H1 (cell line): ENCODE results near the gene TNNT1. TPM values are rescaled to one million over a fixed set of nuclear protein-coding genes. Genes with fewer than 3 reads are reported as not detected.
A peak's percentile ranks its signal among the peaks of the same experiment; 100 is the strongest.

Experiments
- CTCF ChIA-PET: fragments of 300-600 bp; sonication (Branson Sonifier 250); formaldehyde crosslinking; loops from one replicate; lab custom pipeline; 2021; ENCODE audit not compliant: partially characterized antibody; lab: Charles Lee
- POLR2A ChIA-PET: fragments of 300-600 bp; sonication (Branson Sonifier 250); formaldehyde crosslinking; loops from one replicate; lab custom pipeline; 2021; ENCODE audit warnings: inconsistent platforms; ENCODE audit not compliant: partially characterized antibody; lab: Charles Lee
- DNase-seq, 2 experiments: peaks; one replicate each; pipeline versions ENCODE4 v3.0.0 to v3.0.0-alpha.2; 2010 to 2022; ENCODE audit warnings: low spot score in 2 of 2, low read depth in 1 of 2, mixed read lengths in 1 of 2
- FAIRE-seq: peaks from 2 replicates; lab custom pipeline; 2011; peaks lifted over from hg19 to GRCh38; lab: Jason Lieb, UNC
- H2AFZ ChIP-seq: 2 replicates; pipeline ENCODE4 v1.8.1; 2012; ENCODE audit warnings: low read length, inconsistent platforms
- H2AK5ac ChIP-seq: 2 replicates; pipeline ENCODE4 v1.6.1; 2013; ENCODE audit warnings: low read depth, low read length
- H2BK120ac ChIP-seq: replicated peaks from 2 replicates; pipeline ENCODE3; 2013; ENCODE audit warnings: low read depth, low read length, inconsistent platforms
- H2BK12ac ChIP-seq: 2 replicates; pipeline ENCODE4 v1.6.1; 2013; ENCODE audit warnings: low read depth, low read length
- H2BK15ac ChIP-seq: 2 replicates; pipeline ENCODE4 v1.6.1; 2013; ENCODE audit warnings: low read length
- H2BK20ac ChIP-seq: 2 replicates; pipeline ENCODE4 v1.6.1; 2013; ENCODE audit warnings: low read length
- H2BK5ac ChIP-seq: 2 replicates; pipeline ENCODE4 v1.6.1; 2013; ENCODE audit warnings: low read depth, low read length
- H3K14ac ChIP-seq: 2 replicates; pipeline ENCODE4 v1.6.1; 2013; ENCODE audit warnings: inconsistent platforms; ENCODE audit not compliant: insufficient read length
- H3K18ac ChIP-seq: 2 replicates; pipeline ENCODE4 v1.6.1; 2013; ENCODE audit warnings: low read length; ENCODE audit errors: extremely low read depth
- H3K23ac ChIP-seq: 2 replicates; pipeline ENCODE4 v1.6.1; 2013; ENCODE audit warnings: inconsistent platforms; ENCODE audit not compliant: insufficient read length
- H3K23me2 ChIP-seq: 2 replicates; pipeline ENCODE4 v1.6.1; 2013; ENCODE audit warnings: low read depth, low read length
- H3K27ac ChIP-seq: 2 replicates; pipeline ENCODE4 v1.6.1; 2011; ENCODE audit warnings: low read depth, low read length, inconsistent platforms
- H3K27me3 ChIP-seq, 4 experiments: replicated peaks in 1 of 4; 1 replicate in 1 of 4; 2 replicates in 3 of 4; pipeline versions ENCODE4 v1.6.1 to v1.8.1; 2011 to 2013; ENCODE audit warnings: low read length in 3 of 4, mild to moderate bottlenecking in 3 of 4, inconsistent platforms in 2 of 4, mixed read lengths in 2 of 4, moderate library complexity in 1 of 4; ENCODE audit not compliant: control insufficient read depth in 3 of 4, insufficient read depth in 3 of 4; ENCODE audit errors: extremely low read depth in 1 of 4
- H3K36me3 ChIP-seq, 4 experiments: 2 replicates each; pipeline versions ENCODE4 v1.6.1 to v1.8.1; 2011 to 2013; ENCODE audit warnings: mild to moderate bottlenecking in 4 of 4, low read length in 3 of 4, moderate library complexity in 2 of 4, control low read depth in 1 of 4, inconsistent platforms in 1 of 4; ENCODE audit not compliant: insufficient read depth in 4 of 4, control insufficient read depth in 2 of 4
- H3K4ac ChIP-seq: replicated peaks from 2 replicates; pipeline ENCODE3; 2013; ENCODE audit warnings: low read length, low read depth, mixed read lengths, inconsistent platforms; ENCODE audit not compliant: insufficient read length
- H3K4me1 ChIP-seq, 4 experiments: replicated peaks in 1 of 4; 1 replicate in 1 of 4; 2 replicates in 3 of 4; pipeline versions ENCODE4 v1.6.1 to v1.8.1; 2011 to 2013; ENCODE audit warnings: low read length in 3 of 4, inconsistent platforms in 2 of 4, mixed read lengths in 1 of 4; ENCODE audit not compliant: insufficient read depth in 4 of 4, control insufficient read depth in 3 of 4
- H3K4me2 ChIP-seq, 2 experiments: 2 replicates each; pipeline versions ENCODE4 v1.6.1 to v1.8.1; 2011 to 2013; ENCODE audit warnings: low read depth in 2 of 2, low read length in 2 of 2, control low read depth in 1 of 2, inconsistent platforms in 1 of 2, mild to moderate bottlenecking in 1 of 2; ENCODE audit not compliant: insufficient read depth in 1 of 2
- H3K4me3 ChIP-seq, 4 experiments: fragments of 200-600, 300-600 bp in 1 of 4; sonication (generic), shearing (Covaris generic), sonication (Bioruptor Twin) in 1 of 4; 2 replicates each; pipeline versions ENCODE4 v1.5.1 to v1.8.1; 2011 to 2016; ENCODE audit warnings: low read length in 4 of 4, low read depth in 3 of 4, control low read depth in 2 of 4, inconsistent platforms in 2 of 4, mild to moderate bottlenecking in 2 of 4, mixed read lengths in 1 of 4, moderate library complexity in 1 of 4; ENCODE audit not compliant: insufficient read depth in 2 of 4; ENCODE audit errors: extremely low read depth in 1 of 4
- H3K56ac ChIP-seq: replicated peaks from 2 replicates; pipeline ENCODE3; 2013; ENCODE audit warnings: low read depth, mild to moderate bottlenecking, mixed read lengths, low read length, inconsistent platforms; ENCODE audit not compliant: insufficient read length
- H3K79me1 ChIP-seq: 2 replicates; pipeline ENCODE4 v1.6.1; 2013; ENCODE audit warnings: low read depth, low read length, control low read depth
- H3K79me2 ChIP-seq, 2 experiments: 2 replicates each; pipeline versions ENCODE4 v1.6.1 to v1.8.1; 2012 to 2013; ENCODE audit warnings: low read length in 2 of 2, mild to moderate bottlenecking in 2 of 2, inconsistent platforms in 1 of 2; ENCODE audit not compliant: insufficient read depth in 2 of 2, control insufficient read depth in 1 of 2
- H3K9ac ChIP-seq, 4 experiments: replicated peaks in 1 of 4; 1 replicate in 1 of 4; 2 replicates in 3 of 4; pipeline versions ENCODE4 v1.6.1 to v1.8.1; 2011 to 2013; ENCODE audit warnings: low read depth in 3 of 4, low read length in 3 of 4, control low read depth in 2 of 4, mild to moderate bottlenecking in 2 of 4, moderate library complexity in 2 of 4, inconsistent platforms in 1 of 4; ENCODE audit errors: extremely low read depth in 1 of 4
- H3K9me3 ChIP-seq, 2 experiments: 2 replicates each; pipeline versions ENCODE4 v1.6.1 to v1.8.1; 2012 to 2013; ENCODE audit warnings: mild to moderate bottlenecking in 2 of 2, moderate library complexity in 2 of 2, control low read depth in 1 of 2, inconsistent platforms in 1 of 2, low read depth in 1 of 2, low read length in 1 of 2, mixed read lengths in 1 of 2; ENCODE audit not compliant: insufficient read depth in 2 of 2
- H4K20me1 ChIP-seq, 2 experiments: replicated peaks in 1 of 2; 2 replicates each; pipeline versions ENCODE3 to v1.8.1; 2011 to 2013; ENCODE audit warnings: inconsistent platforms in 2 of 2, low read length in 2 of 2, mild to moderate bottlenecking in 1 of 2; ENCODE audit not compliant: insufficient read depth in 2 of 2, control insufficient read depth in 1 of 2
- H4K5ac ChIP-seq: 2 replicates; pipeline ENCODE4 v1.6.1; 2013; ENCODE audit warnings: low read length, low read depth, mixed read lengths, inconsistent platforms; ENCODE audit not compliant: insufficient read length
- H4K8ac ChIP-seq: 2 replicates; pipeline ENCODE4 v1.8.0; 2013; ENCODE audit warnings: mild to moderate bottlenecking, moderate library complexity, low read length, inconsistent platforms; ENCODE audit not compliant: insufficient read depth; ENCODE audit errors: extremely low read depth
- H4K91ac ChIP-seq: replicated peaks from 2 replicates; pipeline ENCODE3; 2013; ENCODE audit warnings: low read length, mixed read lengths, inconsistent platforms; ENCODE audit not compliant: insufficient read length
- BRCA1 ChIP-seq: IDR thresholded peaks from 2 replicates; pipeline ENCODE4 v1.6.1; 2012; ENCODE audit warnings: low read depth, low read length, improper control_type of control experiment
- FOSL1 ChIP-seq: IDR thresholded peaks from 2 replicates; pipeline ENCODE4 v1.6.1; 2011; ENCODE audit warnings: mild to moderate bottlenecking, low read depth, low read length, moderate library complexity; ENCODE audit not compliant: insufficient read depth
- GABPA ChIP-seq: IDR thresholded peaks from 2 replicates; pipeline ENCODE4 v1.6.1; 2011; ENCODE audit warnings: mild to moderate bottlenecking, low read length, moderate library complexity, borderline replicate concordance; ENCODE audit not compliant: insufficient read depth
- JUN ChIP-seq: IDR thresholded peaks from 2 replicates; pipeline ENCODE4 v1.6.1; 2011; ENCODE audit warnings: low read depth, mild to moderate bottlenecking, improper control_type of control experiment, low read length
- KDM1A ChIP-seq: fragments of 200-600, 300-600 bp; sonication (generic); IDR thresholded peaks from 2 replicates; pipeline ENCODE4 v1.7.1; 2016; ENCODE audit warnings: mild to moderate bottlenecking, low read length, borderline replicate concordance
- RFX5 ChIP-seq: IDR thresholded peaks from 2 replicates; pipeline ENCODE4 v1.6.1; 2011; ENCODE audit warnings: low read depth, low read length, improper control_type of control experiment, borderline replicate concordance
- SP1 ChIP-seq: IDR thresholded peaks from 2 replicates; pipeline ENCODE4 v1.6.1; 2011; ENCODE audit warnings: low read depth, low read length
- TBP ChIP-seq: IDR thresholded peaks from 2 replicates; pipeline ENCODE4 v1.6.1; 2011; ENCODE audit warnings: low read depth, low read length, improper control_type of control experiment
- YY1 ChIP-seq: IDR thresholded peaks from 2 replicates; pipeline ENCODE4 v1.6.1; 2011; ENCODE audit warnings: low read depth, mild to moderate bottlenecking, low read length
- WGBS, 2 experiments: shearing (Covaris generic) in 1 of 2; methylation state at CpG; one replicate each; pipeline versions ENCODE4 v1.1.6 to v1.1.7; 2013 to 2015; ENCODE audit warnings: low lambda C conversion rate in 2 of 2, mixed read lengths in 2 of 2, inconsistent platforms in 1 of 2, low coverage in 1 of 2, missing lambda C conversion rate in 1 of 2; ENCODE audit not compliant: insufficient replicate concordance in 2 of 2, insufficient coverage in 1 of 2, insufficient read length in 1 of 2; ENCODE audit errors: extremely low coverage in 1 of 2, missing lambda C conversion rate in 1 of 2; 5-methylcytosine and 5-hydroxymethylcytosine counted together
- polyA plus RNA-seq, 7 experiments: library from polyadenylated mRNA; depleted of rRNA in 3 of 7; stranded (reverse) in 5 of 7; unstranded in 2 of 7; fragments of >200 nt in 5 of 7; fragments of 200-250 nt in 2 of 7; gene quantifications; 1 replicate in 5 of 7; 2 replicates in 1 of 7; 4 replicates in 1 of 7; pipeline versions ENCODE4 v1.2.1 to v1.2.3, GENCODE V29; 2011 to 2013; ENCODE audit warnings: missing spikeins in 2 of 7, mixed read lengths in 2 of 7
- total RNA-seq: library from RNA; stranded (reverse); fragmentation: NEBNext Ultra II Directional; extraction: Animal tissue kit (Norgen Biotek cat#: 25700); gene quantifications from 2 replicates; pipeline ENCODE4 v1.2.1, GENCODE V29; 2021
- TF ChIP-seq, protein P1 (sequence below): IDR thresholded peaks from 2 replicates; pipeline ENCODE4 v1.6.1; 2012; ENCODE audit warnings: inconsistent platforms

The TNNT1 gene
- total and polyA plus RNA-seq, 2 of the 8 experiments (the other 6 are each of a cell fraction or from before 2014, with no cell fraction given), result 69.6 to 107 TPM

GRCh38 chr19:55086730-55087541 is 62.1 kb downstream of the TNNT1 start:
- Histone ChIP-seq H3K23me2 (peaks cover 17% of the 10 kb centered on the region), H2BK15ac (no peak overlapping the region), H3K27ac (no peak overlapping the region), H2BK20ac (no peak overlapping the region), H3K27me3 (peaks cover 0 to 3% (median 1%) of the 10 kb centered on the region in 4 experiments; a peak in 4 of 7 replicates), H4K8ac (0 out of 2 replicates have a peak overlapping the region, but pooled peaks have one; percentile 58), H3K4me3 (peak overlapping the region; percentile 46 to 84 (median 72)), H3K14ac (no peak overlapping the region), H4K20me1 (peaks cover 14 to 15% of the 10 kb centered on the region in 2 experiments), H3K9ac (peak overlapping the region; percentile 34 to 77 (median 44); a peak in 4 of 7 replicates), H2BK5ac (no peak overlapping the region; the same call in 1 of the 2 replicates), H2BK120ac (no peak overlapping the region), H3K4me2 (peak overlapping the region; percentile 71 to 98), H3K36me3 (peaks cover 0 to 5% (median 2%) of the 10 kb centered on the region in 4 experiments; a peak in 2 of 8 replicates), H3K23ac (no peak overlapping the region), H4K91ac (no peak overlapping the region), H2AK5ac (no peak overlapping the region), H3K4ac (no peak overlapping the region), H3K79me1 (no peaks in the 10 kb centered on the region; the same call in 1 of the 2 replicates), H2AFZ (no peak overlapping the region), H3K18ac (peak overlapping the region; percentile 48), H3K9me3 (no peaks in the 10 kb centered on the region), H3K4me1 (peaks cover 0 to 29% (median 21%) of the 10 kb centered on the region in 4 experiments; a peak in 6 of 7 replicates), H3K56ac (no peak overlapping the region), H3K79me2 (no peaks in the 10 kb centered on the region), H4K5ac (no peak overlapping the region), H2BK12ac (peak overlapping the region; percentile 55; the same call in 1 of the 2 replicates)
- ChIA-PET CTCF (interaction anchor here (0.6 to 4.5 kb wide), 9 partner anchors 9 to 207 kb away, joined by 3 to 26 read pairs (median 3); partner anchors contain the start of gene RDH13), POLR2A (interaction anchor here (0.6 to 8.7 kb wide), 12 partner anchors 8 to 321 kb away, joined by 3 to 72 read pairs (median 4); partner anchors contain the start of genes EPS8L1, PPP1R12C and UBE2S)
- 3% methylated on average over 54 of the region's 74 CpGs; no CpG with 5 or more reads in 1 of the 2 experiments for WGBS, 2 experiments
- peak; percentile 88 to 99 for DNase-seq
- peak; percentile 84 for FAIRE-seq
- TF ChIP-seq RFX5 (no peak), KDM1A (no peak), YY1 (0 out of 2 replicates have a peak, but pooled peaks have one; percentile 13), SP1 (0 out of 2 replicates have a peak, but pooled peaks have one; percentile 63), FOSL1 (no peak), GABPA (0 out of 2 replicates have a peak, but pooled peaks have one; percentile 16), TBP (peak; percentile 78), BRCA1 (no peak), JUN (no peak)
- TF ChIP-seq, protein P1, sequence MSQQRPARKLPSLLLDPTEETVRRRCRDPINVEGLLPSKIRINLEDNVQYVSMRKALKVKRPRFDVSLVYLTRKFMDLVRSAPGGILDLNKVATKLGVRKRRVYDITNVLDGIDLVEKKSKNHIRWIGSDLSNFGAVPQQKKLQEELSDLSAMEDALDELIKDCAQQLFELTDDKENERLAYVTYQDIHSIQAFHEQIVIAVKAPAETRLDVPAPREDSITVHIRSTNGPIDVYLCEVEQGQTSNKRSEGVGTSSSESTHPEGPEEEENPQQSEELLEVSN, result no peak
